H9 (cell line): ENCODE measurements around the gene RGS6. TPM values are rescaled to one million over a fixed set of nuclear protein-coding genes. Genes with fewer than 3 reads are reported as not detected.

Source experiments
- DNase-seq: peaks from one replicate; pipeline ENCODE4 v3.0.0-alpha.2; 2017
- H2AFZ ChIP-seq: one replicate; pipeline ENCODE4 v1.6.1; 2013; ENCODE audit warnings: mild to moderate bottlenecking, low read length, control low read depth, moderate library complexity
- H2AK5ac ChIP-seq: 2 replicates; pipeline ENCODE4 v1.6.1; 2013; ENCODE audit warnings: low read length, control low read depth, mixed read lengths; ENCODE audit not compliant: insufficient read length
- H2BK120ac ChIP-seq: one replicate; pipeline ENCODE4 v1.6.1; 2013; ENCODE audit warnings: low read depth, mild to moderate bottlenecking, low read length, control low read depth, inconsistent platforms; ENCODE audit not compliant: poor library complexity, severe bottlenecking
- H2BK12ac ChIP-seq: 2 replicates; pipeline ENCODE4 v1.6.1; 2013; ENCODE audit warnings: low read length, control low read depth, mixed read lengths, low read depth; ENCODE audit not compliant: insufficient read length
- H2BK15ac ChIP-seq: 2 replicates; pipeline ENCODE4 v1.6.1; 2013; ENCODE audit warnings: low read depth, low read length, control low read depth
- H2BK20ac ChIP-seq: one replicate; pipeline ENCODE4 v1.6.1; 2013; ENCODE audit warnings: low read depth, mild to moderate bottlenecking, low read length, control low read depth, inconsistent platforms; ENCODE audit not compliant: poor library complexity, severe bottlenecking
- H2BK5ac ChIP-seq: 2 replicates; pipeline ENCODE4 v1.6.1; 2013; ENCODE audit warnings: low read length, control low read depth, mixed read lengths; ENCODE audit not compliant: insufficient read length
- H3K14ac ChIP-seq: 2 replicates; pipeline ENCODE4 v1.6.1; 2013; ENCODE audit warnings: low read length, control low read depth; ENCODE audit not compliant: insufficient read depth
- H3K18ac ChIP-seq: 2 replicates; pipeline ENCODE4 v1.6.1; 2013; ENCODE audit warnings: low read depth, mild to moderate bottlenecking, mixed read lengths, low read length, control low read depth; ENCODE audit not compliant: insufficient read length
- H3K23ac ChIP-seq: 2 replicates; pipeline ENCODE4 v1.6.1; 2013; ENCODE audit warnings: low read length, control low read depth, mixed read lengths, low read depth; ENCODE audit not compliant: insufficient read length
- H3K23me2 ChIP-seq: 2 replicates; pipeline ENCODE4 v1.6.1; 2013; ENCODE audit warnings: low read depth, mild to moderate bottlenecking, mixed read lengths, low read length, control low read depth; ENCODE audit not compliant: insufficient read length, poor library complexity, severe bottlenecking
- H3K27ac ChIP-seq: 2 replicates; pipeline ENCODE4 v1.5.1; 2013; ENCODE audit warnings: low read length, control low read depth, mixed read lengths, low read depth; ENCODE audit not compliant: insufficient read length
- H3K27me3 ChIP-seq: 2 replicates; pipeline ENCODE4 v1.6.1; 2013; ENCODE audit warnings: low read length, control low read depth, inconsistent platforms; ENCODE audit not compliant: insufficient read depth
- H3K4ac ChIP-seq: 2 replicates; pipeline ENCODE4 v1.6.1; 2013; ENCODE audit warnings: low read depth, mild to moderate bottlenecking, control low read depth, inconsistent platforms, low read length, moderate library complexity
- H3K4me1 ChIP-seq: 2 replicates; pipeline ENCODE4 v1.6.1; 2013; ENCODE audit warnings: low read length, control low read depth, inconsistent platforms; ENCODE audit not compliant: insufficient read depth
- H3K4me2 ChIP-seq: 2 replicates; pipeline ENCODE4 v1.6.1; 2013; ENCODE audit warnings: low read length, control low read depth, mixed read lengths; ENCODE audit not compliant: insufficient read length, insufficient read depth
- H3K56ac ChIP-seq: 2 replicates; pipeline ENCODE4 v1.6.1; 2013; ENCODE audit warnings: low read depth, mild to moderate bottlenecking, mixed read lengths, low read length, control low read depth; ENCODE audit not compliant: insufficient read length
- H3K79me1 ChIP-seq: 2 replicates; pipeline ENCODE4 v1.6.1; 2013; ENCODE audit warnings: low read depth, mild to moderate bottlenecking, moderate library complexity, low read length, control low read depth, inconsistent platforms; ENCODE audit not compliant: insufficient read depth, poor library complexity, severe bottlenecking
- H3K79me2 ChIP-seq: 2 replicates; pipeline ENCODE4 v1.6.1; 2013; ENCODE audit warnings: low read length, control low read depth, inconsistent platforms; ENCODE audit not compliant: insufficient read depth
- H3K9ac ChIP-seq: 2 replicates; pipeline ENCODE4 v1.6.1; 2013; ENCODE audit warnings: low read length, control low read depth, mixed read lengths; ENCODE audit not compliant: insufficient read length; ENCODE audit errors: extremely low read depth
- H3K9me3 ChIP-seq: one replicate; pipeline ENCODE4 v1.6.1; 2013; ENCODE audit warnings: low read depth, low read length, inconsistent platforms; ENCODE audit not compliant: control insufficient read depth
- H3T11ph ChIP-seq: one replicate; pipeline ENCODE4 v1.6.1; 2013; ENCODE audit warnings: mild to moderate bottlenecking, low read length, control low read depth, inconsistent platforms
- H4K20me1 ChIP-seq: one replicate; pipeline ENCODE4 v1.6.1; 2013; ENCODE audit not compliant: control insufficient read depth, insufficient read length, insufficient read depth
- H4K5ac ChIP-seq: 2 replicates; pipeline ENCODE4 v1.6.1; 2013; ENCODE audit warnings: low read depth, mild to moderate bottlenecking, mixed read lengths, low read length, control low read depth; ENCODE audit not compliant: insufficient read length
- H4K8ac ChIP-seq: replicated peaks from 2 replicates; pipeline ENCODE4 v1.6.1; 2013; ENCODE audit warnings: low read length, control low read depth, mixed read lengths, low read depth; ENCODE audit not compliant: insufficient read length
- H4K91ac ChIP-seq: 2 replicates; pipeline ENCODE4 v1.6.1; 2013; ENCODE audit warnings: low read depth, mild to moderate bottlenecking, moderate library complexity, mixed read lengths, low read length, control low read depth; ENCODE audit not compliant: insufficient read length
- H3K27ac Mint-ChIP-seq, 3 experiments: 2 replicates in 2 of 3; 3 replicates in 1 of 3; pipeline ENCODE4 v1.8.0; 2020 to 2021; ENCODE audit warnings: mixed read lengths in 3 of 3, mild to moderate bottlenecking in 1 of 3, moderate library complexity in 1 of 3
- H3K27me3 Mint-ChIP-seq: 2 replicates; pipeline ENCODE4 v1.8.0; 2021; ENCODE audit warnings: low read depth, mild to moderate bottlenecking, moderate library complexity, mixed read lengths
- H3K36me3 Mint-ChIP-seq, 3 experiments: 2 replicates in 2 of 3; 3 replicates in 1 of 3; pipeline ENCODE4 v1.8.0; 2020 to 2021; ENCODE audit warnings: low read depth in 3 of 3, mixed read lengths in 3 of 3; ENCODE audit not compliant: insufficient read depth in 1 of 3
- H3K4me1 Mint-ChIP-seq, 2 experiments: 2 replicates each; pipeline ENCODE4 v1.8.0; 2020; ENCODE audit warnings: mixed read lengths in 2 of 2
- H3K4me3 Mint-ChIP-seq, 2 experiments: 2 replicates in 1 of 2; 3 replicates in 1 of 2; pipeline ENCODE4 v1.8.0; 2020 to 2021; ENCODE audit warnings: mild to moderate bottlenecking in 2 of 2, mixed read lengths in 2 of 2, moderate library complexity in 1 of 2
- H3K9me3 Mint-ChIP-seq, 2 experiments: 2 replicates in 1 of 2; 3 replicates in 1 of 2; pipeline ENCODE4 v1.8.0; 2020; ENCODE audit warnings: mild to moderate bottlenecking in 2 of 2, mixed read lengths in 2 of 2, moderate library complexity in 1 of 2
- WGBS: extraction: QIAGEN DNeasy Blood & Tissue Kit; methylation state at CpG from one replicate; pipeline ENCODE4 v1.1.7; 2013; ENCODE audit warnings: missing lambda C conversion rate, low lambda C conversion rate, mixed read lengths; ENCODE audit not compliant: insufficient read length; ENCODE audit errors: extremely low coverage; 5-methylcytosine and 5-hydroxymethylcytosine counted together
- total RNA-seq: library from RNA; stranded (reverse); gene quantifications from 2 replicates; pipeline ENCODE4 v1.2.1, GENCODE V29; 2021
- TF ChIP-seq, protein P1 (sequence below): fragments of 200-600 bp; sonication (generic); conservative IDR thresholded peaks from 3 replicates; pipeline ENCODE4 v1.8.0; 2021; ENCODE audit warnings: antibody characterized with exemption, mild to moderate bottlenecking

Gene RGS6
- total RNA-seq, 1 experiment from 2014 or later = 3.0 TPM

DNA sequence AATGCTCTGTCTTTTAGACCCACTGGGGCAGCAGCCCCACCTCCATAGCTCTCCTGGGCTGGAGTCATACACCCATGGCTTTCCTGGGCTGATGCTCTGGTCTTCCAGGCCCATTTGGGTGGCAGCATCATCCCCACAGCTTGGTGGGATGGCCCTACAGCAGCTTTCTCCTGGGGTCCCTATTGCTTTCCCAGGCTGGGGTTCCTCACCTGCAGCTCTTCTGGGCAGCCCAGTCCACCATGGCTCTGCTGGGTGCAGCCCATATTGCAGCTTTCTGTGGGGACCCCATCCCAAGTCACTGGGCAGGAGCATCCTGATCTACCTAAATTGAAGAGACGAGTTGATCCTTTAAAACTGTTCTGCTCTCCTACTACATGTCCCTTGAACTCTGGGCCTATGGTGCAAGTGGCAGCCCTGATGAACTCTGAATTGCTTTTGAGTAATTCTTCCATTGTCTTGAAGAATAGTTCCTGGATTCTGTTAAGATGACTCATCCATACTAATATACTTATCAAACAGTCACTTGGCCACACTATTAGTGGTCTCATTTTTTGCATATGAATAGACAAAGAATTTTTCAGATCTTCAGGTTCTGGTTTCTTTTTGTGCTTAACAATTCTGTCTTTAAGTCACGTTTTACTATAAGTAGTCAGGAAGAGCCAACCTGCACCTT lies 571.6 kb downstream of the RGS6 start:
- Histone ChIP-seq H2BK120ac (no peak overlapping the region), H2BK5ac (no peak overlapping the region), H3K4ac (no peak overlapping the region), H3K18ac (no peak overlapping the region), H2BK15ac (no peak overlapping the region), H4K8ac (no peak overlapping the region), H3K56ac (no peak overlapping the region), H3K79me2 (no peaks in the 10 kb centered on the region), H3K9ac (no peak overlapping the region), H4K20me1 (no peaks in the 10 kb centered on the region), H3K27me3 (no peaks in the 10 kb centered on the region), H3K14ac (no peak overlapping the region), H3K23me2 (no peaks in the 10 kb centered on the region), H3K4me1 (no peaks in the 10 kb centered on the region), H3T11ph (no peak overlapping the region), H2AK5ac (no peak overlapping the region), H3K27ac (no peak overlapping the region), H3K79me1 (no peaks in the 10 kb centered on the region), H3K4me2 (no peak overlapping the region), H2BK12ac (no peak overlapping the region), H4K5ac (no peak overlapping the region), H3K23ac (no peak overlapping the region), H3K9me3 (no peaks in the 10 kb centered on the region), H2AFZ (no peak overlapping the region), H2BK20ac (no peak overlapping the region), H4K91ac (no peak overlapping the region)
- Mint-ChIP-seq H3K27me3 (no peaks in the 10 kb centered on the region; the same call in 1 of the 2 replicates), H3K9me3 (peaks cover 15 to 16% of the 10 kb centered on the region in 2 experiments; a peak in 4 of 5 replicates), H3K4me3 (no peak overlapping the region), H3K4me1 (peaks cover 0 to 7% of the 10 kb centered on the region in 2 experiments; a peak in 1 of 4 replicates), H3K36me3 (peaks cover 4 to 8% (median 5%) of the 10 kb centered on the region in 3 experiments; a peak in 6 of 7 replicates), H3K27ac (no peak overlapping the region)
- WGBS = no CpG with 5 or more reads among the region's 2 CpGs
- no peak for DNase-seq
- TF ChIP-seq, protein P1, sequence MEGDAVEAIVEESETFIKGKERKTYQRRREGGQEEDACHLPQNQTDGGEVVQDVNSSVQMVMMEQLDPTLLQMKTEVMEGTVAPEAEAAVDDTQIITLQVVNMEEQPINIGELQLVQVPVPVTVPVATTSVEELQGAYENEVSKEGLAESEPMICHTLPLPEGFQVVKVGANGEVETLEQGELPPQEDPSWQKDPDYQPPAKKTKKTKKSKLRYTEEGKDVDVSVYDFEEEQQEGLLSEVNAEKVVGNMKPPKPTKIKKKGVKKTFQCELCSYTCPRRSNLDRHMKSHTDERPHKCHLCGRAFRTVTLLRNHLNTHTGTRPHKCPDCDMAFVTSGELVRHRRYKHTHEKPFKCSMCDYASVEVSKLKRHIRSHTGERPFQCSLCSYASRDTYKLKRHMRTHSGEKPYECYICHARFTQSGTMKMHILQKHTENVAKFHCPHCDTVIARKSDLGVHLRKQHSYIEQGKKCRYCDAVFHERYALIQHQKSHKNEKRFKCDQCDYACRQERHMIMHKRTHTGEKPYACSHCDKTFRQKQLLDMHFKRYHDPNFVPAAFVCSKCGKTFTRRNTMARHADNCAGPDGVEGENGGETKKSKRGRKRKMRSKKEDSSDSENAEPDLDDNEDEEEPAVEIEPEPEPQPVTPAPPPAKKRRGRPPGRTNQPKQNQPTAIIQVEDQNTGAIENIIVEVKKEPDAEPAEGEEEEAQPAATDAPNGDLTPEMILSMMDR = no peak
